Measurements from ENCODE around the gene SRP72.

DNA sequence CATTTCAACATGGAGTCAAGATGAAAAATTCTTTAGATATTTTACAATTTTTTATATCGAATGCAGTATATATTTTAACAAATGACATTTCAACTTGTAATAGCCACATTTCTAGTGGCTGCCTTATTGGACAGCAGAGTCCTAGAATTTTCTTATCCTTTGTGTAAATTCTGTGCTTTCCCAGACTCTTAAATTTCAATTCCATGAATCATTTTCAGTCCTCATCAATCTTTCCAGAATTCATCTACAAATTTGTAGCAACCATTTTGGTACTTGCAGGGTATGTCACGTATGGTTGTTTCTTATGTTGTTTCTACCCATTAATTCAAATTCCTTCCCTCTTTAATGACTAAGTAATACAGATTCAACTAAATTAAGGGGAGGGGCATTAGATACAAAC lies 28.7 kb upstream of the SRP72 start:
- TF ChIP-seq POLR2A (IDR thresholded peaks at IDR 0.05; ENCODE audit: low read depth, low read length) = no peak
- no peak for TF ChIP-seq TAF1 (IDR thresholded peaks at IDR 0.05; ENCODE audit: borderline replicate concordance, low read depth, low read length)
- no peak for TF ChIP-seq POLR2AphosphoS5 (IDR thresholded peaks at IDR 0.05; ENCODE audit: low read depth, low read length)
